Measurements from ENCODE around the gene UBTD2. TPM values are rescaled to one million over a fixed set of nuclear protein-coding genes. Genes with fewer than 3 reads are reported as not detected.
"Not testable (repeated sequence)": the region's sequence is repeated elsewhere in the genome, so short reads cannot be mapped to it uniquely, and the experiment has no call there.

Gene UBTD2
- total RNA-seq, 4 donors from 2014 or later = 21.6 to 38.2 (median 25.2) TPM

DNA sequence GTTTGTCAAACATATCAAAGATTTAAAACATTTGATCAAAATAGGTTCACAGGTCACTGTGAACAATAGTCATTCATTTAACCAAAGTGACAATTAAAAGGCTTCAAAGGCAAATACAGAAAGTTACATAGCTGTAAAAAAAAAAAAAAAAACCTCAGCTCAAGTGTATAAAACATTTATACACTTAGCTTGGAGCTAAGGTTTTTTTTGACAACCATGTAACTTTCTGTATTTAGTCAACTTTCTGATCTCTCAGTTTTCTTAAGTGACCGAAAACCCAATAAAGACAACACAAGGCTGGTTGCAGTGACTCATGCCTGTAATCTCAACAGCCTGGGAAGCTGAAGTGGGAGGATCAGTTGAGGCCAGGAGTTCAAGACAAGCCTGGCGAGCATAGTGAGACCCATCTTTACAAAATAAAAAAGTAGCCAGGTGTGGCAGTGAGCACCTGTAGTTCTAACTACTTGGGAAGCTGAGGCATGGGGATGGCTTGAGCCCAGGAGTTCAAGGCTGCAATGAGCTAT is 16.4 kb upstream of the UBTD2 start:
- Histone ChIP-seq H3K4me3 (no peak overlapping the region), H3K4me1 (no peaks in the 10 kb centered on the region), H3K27ac (no peak overlapping the region), H3K36me3 (no peaks in the 10 kb centered on the region), H3K9me3 (peaks cover 0 to 3% (median 1%) of the 10 kb centered on the region in 4 donors), H3K27me3 (no peaks in the 10 kb centered on the region)
- DNase-seq = no peak
- TF ChIP-seq, protein P1, sequence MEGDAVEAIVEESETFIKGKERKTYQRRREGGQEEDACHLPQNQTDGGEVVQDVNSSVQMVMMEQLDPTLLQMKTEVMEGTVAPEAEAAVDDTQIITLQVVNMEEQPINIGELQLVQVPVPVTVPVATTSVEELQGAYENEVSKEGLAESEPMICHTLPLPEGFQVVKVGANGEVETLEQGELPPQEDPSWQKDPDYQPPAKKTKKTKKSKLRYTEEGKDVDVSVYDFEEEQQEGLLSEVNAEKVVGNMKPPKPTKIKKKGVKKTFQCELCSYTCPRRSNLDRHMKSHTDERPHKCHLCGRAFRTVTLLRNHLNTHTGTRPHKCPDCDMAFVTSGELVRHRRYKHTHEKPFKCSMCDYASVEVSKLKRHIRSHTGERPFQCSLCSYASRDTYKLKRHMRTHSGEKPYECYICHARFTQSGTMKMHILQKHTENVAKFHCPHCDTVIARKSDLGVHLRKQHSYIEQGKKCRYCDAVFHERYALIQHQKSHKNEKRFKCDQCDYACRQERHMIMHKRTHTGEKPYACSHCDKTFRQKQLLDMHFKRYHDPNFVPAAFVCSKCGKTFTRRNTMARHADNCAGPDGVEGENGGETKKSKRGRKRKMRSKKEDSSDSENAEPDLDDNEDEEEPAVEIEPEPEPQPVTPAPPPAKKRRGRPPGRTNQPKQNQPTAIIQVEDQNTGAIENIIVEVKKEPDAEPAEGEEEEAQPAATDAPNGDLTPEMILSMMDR (IDR thresholded peaks at IDR 0.05) = no peak
- TF ChIP-seq POLR2A (IDR thresholded peaks at IDR 0.05) = no peak

DNA sequence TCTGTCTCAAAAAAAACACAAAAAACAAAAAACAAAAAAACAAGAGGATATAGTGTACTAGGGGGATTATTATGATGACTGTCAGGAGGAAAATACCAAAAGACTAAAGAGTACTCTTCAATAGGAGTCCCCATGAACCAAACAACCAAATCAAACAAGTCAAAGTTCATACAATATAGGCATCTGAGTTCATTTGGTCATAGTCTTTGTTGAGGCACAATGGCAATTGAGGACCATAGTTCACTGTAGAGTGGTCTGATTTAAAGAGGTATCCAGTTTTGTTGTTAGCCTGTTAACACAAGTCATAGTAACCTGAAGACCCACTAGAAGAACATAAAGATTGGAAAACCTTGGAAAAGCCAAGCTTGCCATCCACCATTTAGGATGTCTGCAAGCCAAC is 11.3 kb upstream of the UBTD2 start:
- Histone ChIP-seq H3K9me3 (no peaks in the 10 kb centered on the region), H3K27ac (no peak overlapping the region), H3K4me3 (no peak overlapping the region), H3K36me3 (no peaks in the 10 kb centered on the region), H3K4me1 (no peaks in the 10 kb centered on the region), H3K27me3 (no peaks in the 10 kb centered on the region)
- TF ChIP-seq, protein P1 (IDR thresholded peaks at IDR 0.05) = no peak
- no peak for TF ChIP-seq POLR2A (IDR thresholded peaks at IDR 0.05)
- no peak for DNase-seq

DNA sequence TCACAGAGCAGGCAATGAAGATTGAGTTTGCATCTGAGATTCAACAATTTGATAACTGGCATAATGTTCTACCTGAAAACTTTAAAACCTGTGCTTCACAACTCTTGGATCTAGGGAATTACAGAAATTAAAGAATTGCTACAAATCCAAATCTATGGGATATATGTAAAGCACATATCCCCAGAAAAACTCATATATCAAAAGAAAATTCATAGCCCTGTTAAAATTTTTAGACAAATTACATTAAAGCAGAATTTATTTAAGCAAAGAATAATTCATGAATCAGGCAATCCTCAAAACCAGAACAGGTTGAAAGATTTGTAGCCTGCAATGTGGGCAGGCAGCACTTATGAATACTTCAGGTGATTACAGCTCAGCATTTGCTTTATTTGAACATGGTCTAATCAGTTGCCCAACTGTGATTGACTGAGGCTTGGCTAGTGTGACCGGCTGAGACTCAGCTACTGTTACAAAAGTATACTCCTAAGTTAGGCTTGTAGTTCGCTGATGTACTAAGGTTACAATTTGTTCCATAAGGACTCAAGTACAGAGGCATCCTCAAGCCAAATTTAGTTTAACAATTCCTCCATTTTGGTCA is 10.3 kb upstream of the UBTD2 start:
- TF ChIP-seq POLR2A (IDR thresholded peaks at IDR 0.05) = no peak
- no peak for DNase-seq
- Histone ChIP-seq H3K36me3 (no peaks in the 10 kb centered on the region), H3K27me3 (no peaks in the 10 kb centered on the region), H3K4me3 (no peak overlapping the region), H3K4me1 (no peaks in the 10 kb centered on the region), H3K9me3 (no peaks in the 10 kb centered on the region), H3K27ac (no peak overlapping the region)

DNA sequence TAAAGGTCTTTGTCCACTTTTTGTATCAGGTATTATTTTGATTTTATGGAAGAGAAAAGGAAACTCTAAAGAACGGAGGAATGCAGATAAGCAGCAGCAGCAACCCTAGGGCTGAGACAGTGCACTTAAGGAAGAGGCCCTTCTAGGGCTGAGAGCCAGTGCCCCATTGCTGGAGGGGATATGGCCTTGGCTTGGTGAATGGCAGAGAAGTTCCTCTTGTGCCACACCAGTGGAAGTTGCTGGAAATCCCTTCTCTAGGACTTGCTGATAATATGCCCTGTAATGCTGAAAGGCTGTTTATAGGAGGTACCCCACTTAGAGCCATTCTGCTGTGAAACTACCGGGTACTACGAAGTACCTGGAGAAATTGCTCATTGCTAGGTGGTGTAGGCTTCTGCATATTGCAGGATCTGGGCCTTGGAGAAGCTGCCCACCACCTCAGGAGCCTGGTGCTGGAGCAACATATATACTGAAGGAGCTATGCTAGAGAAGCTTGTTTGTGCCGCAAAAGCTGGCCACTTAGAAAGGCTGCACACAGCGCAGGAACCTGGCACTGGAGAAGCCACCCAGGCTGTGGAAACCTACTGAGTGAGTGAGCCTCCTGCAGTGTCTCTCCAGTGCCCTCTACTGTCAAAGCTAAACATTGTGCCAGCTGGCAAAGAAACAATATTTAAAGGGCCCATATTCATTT is 9.6 kb upstream of the UBTD2 start:
- Histone ChIP-seq H3K9me3 (no peaks in the 10 kb centered on the region), H3K36me3 (no peaks in the 10 kb centered on the region), H3K27me3 (no peaks in the 10 kb centered on the region), H3K4me3 (no peak overlapping the region), H3K4me1 (no peaks in the 10 kb centered on the region), H3K27ac (no peak overlapping the region)
- no peak for TF ChIP-seq POLR2A (IDR thresholded peaks at IDR 0.05)
- TF ChIP-seq, protein P1 (IDR thresholded peaks at IDR 0.05) = peak; percentile 45 to 95 (median 88)
- DNase-seq = peak; percentile 44 to 83 (median 59)

DNA sequence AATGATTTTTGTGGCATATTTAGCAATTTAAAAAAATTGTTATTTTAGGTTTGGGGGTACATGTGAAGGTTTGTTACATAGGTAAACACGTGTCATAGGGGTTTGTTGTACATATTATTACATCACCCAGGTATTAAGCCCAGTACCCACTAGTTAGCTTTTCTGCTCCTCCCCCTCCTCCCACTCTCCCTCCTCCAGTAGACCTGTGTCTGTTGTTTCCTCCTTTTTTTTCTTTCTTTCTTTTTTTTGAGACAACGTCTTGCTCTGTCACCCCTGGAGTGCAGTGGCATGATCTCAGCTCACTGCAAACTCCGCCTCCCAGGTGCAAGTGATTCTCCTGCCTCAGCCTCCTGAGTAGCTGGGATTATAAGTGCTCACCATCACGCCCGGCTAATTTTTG is 8.3 kb upstream of the UBTD2 start:
- not testable (repeated sequence) for H3K36me3 ChIP-seq, H3K9me3 ChIP-seq, H3K27me3 ChIP-seq, H3K4me1 ChIP-seq, H3K27ac ChIP-seq, DNase-seq, H3K4me3 ChIP-seq

DNA sequence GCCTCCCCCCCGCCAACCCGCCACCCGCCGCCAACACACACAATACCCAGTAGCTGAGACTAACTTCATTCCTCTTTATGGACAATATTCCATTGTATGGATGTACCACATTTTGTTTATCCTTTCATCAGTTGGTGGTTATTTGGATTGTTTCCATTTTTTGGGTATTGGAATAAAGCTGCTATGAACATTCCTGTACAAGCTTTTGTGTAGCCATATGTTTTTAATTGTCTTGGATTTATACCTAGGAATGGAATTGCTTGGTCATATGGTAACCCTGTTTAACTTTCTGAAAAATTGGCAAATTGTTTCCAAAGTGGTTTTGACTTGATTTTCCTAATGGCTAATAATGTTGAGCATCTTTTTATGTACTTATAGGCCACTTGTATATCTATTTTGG is 4.9 kb upstream of the UBTD2 start:
- no peaks in the 10 kb centered on the region for H3K4me1 ChIP-seq
- TF ChIP-seq POLR2A (IDR thresholded peaks at IDR 0.05) = no peak
- TF ChIP-seq, protein P1 (IDR thresholded peaks at IDR 0.05) = no peak
- no peak overlapping the region for H3K27ac ChIP-seq

DNA sequence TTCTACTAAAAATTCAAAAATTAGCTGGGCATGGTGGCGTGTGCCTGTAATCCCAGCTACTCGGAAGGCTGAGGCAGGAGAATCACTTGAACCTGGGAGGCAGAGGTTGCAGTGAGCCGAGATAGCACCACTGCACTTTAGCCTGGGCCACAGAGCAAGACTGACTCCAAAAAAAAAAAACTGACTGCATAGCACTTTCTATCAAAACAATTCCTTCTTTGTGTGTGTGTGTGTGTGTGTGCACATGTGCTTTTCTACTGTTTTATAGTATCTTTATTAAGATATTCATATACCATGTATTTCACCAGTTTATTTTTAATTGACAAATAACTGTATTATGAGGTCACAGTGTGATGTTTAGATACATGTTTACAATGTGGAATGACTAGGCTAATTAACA is 3.6 kb upstream of the UBTD2 start:
- not testable (repeated sequence) for H3K4me3 ChIP-seq, H3K36me3 ChIP-seq, H3K27me3 ChIP-seq, H3K4me1 ChIP-seq, H3K27ac ChIP-seq, H3K9me3 ChIP-seq, DNase-seq

More for the DNA sequence above, 4.9 kb upstream of the UBTD2 start:
- DNase-seq = no peak
- Histone ChIP-seq H3K36me3 (no peaks in the 10 kb centered on the region), H3K27me3 (no peaks in the 10 kb centered on the region), H3K4me3 (no peak overlapping the region), H3K9me3 (no peaks in the 10 kb centered on the region)
